GM10847 (cell line): ENCODE data around the gene FGF14.

ENCODE experiments used
- POLR2A ChIP-seq: IDR thresholded peaks from 2 replicates; pipeline ENCODE4 v1.6.1; 2011; ENCODE audit not compliant: insufficient read length; ENCODE audit errors: extremely low read depth

The FGF14 gene

GRCh38 chr13:102033386-102033785, 368.5 kb downstream of the FGF14 start:
- no peak for TF ChIP-seq POLR2A

GRCh38 chr13:102028868-102029267, 373.0 kb downstream of the FGF14 start:
- TF ChIP-seq POLR2A: no peak

GRCh38 chr13:102028206-102028605, 373.6 kb downstream of the FGF14 start:
- no peak for TF ChIP-seq POLR2A

GRCh38 chr13:102021777-102022176, 380.1 kb downstream of the FGF14 start:
- no peak for TF ChIP-seq POLR2A

DNA sequence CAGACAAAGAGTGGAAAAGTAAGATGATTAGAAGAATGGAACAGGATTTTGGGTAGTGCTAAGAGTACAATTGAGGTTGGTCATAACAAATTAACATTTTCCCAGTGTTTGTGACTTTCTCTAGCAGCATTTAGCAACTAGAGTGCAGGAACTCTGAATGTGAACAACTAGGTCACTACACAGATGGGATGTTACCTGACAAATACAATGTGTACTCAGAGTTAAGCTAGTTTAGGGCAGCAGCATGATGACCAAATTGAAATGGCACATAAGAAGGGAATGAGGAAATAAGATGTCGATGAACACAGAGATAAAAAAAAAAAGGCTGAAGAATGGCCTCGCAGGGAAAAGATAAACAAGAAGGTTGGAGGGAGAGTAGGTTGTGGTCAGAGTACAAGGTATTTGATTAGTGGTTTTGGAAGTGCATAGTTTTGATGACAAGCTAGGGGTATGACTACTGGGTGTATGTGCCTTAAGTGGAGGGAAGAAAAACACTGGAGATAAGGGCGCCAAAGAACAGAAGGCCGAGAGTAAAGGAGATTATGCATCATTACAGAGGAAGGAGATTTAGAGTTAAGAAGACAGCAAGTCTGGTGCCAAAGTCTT, 381.1 kb downstream of the FGF14 start:
- TF ChIP-seq POLR2A: no peak

DNA sequence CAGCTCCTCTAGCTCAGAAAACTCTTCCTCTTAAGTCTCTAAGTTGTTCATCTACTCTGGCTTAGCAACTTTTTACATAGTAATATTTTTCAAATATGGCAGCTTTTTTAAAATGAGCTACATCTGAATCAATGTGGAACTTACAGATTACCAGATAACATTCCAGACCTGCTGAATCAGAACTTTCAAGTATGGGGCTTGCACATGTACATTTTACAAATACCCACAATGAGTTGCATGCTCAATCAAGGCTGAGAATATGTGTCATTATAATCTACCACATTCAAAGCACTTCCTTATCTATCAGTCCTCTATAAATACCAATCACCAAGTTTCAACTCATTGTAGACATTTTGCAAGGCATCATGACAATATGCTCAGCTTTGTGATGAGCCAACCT, 383.1 kb downstream of the FGF14 start:
- no peak for TF ChIP-seq POLR2A

GRCh38 chr13:102017248-102017647, 384.6 kb downstream of the FGF14 start:
- TF ChIP-seq POLR2A: no peak

DNA sequence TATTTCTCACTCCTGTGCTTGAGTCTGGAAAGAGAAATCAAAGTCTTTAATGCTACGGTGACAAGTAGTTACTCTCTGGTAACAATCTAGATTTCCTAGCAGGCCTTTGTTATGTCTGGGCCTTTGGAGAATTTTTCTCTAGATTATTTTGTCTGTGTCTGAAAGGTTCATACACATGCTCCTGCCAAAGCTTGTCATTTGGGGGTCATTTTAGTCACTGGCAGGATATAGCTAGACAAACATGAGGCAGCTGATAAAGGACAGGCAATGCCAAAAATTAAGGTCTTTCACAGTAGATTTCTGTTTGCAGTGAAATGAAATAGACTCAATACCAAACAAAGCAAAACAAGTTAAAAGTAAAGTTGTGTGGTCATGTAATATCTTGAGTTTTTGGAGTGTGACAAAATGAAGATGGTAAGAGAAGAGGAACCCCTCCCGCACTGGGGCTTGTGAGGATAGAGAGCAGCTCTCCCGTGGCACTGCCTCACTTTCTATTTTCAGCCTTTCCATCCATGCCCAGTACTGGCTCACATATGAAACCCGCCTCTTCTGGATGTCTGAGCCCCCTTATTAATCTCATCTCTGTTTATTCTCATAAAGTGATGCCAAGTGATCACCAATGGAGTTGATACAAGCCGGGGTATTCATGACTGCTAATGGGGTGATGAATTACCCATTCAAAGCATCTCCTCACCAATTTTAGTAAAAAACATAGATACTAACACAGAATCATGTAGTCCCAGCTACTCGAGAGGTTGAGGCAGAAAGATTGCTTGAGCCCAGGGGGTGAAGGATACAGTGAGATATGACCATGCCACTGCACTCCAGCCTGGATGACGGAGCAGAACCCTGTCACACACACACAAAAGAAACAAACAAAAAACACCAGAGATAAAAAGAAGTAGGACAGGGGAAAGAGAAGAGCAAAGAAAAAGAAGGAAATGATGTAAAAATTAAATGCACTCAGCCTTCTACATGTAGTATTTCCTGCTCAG, 389.3 kb downstream of the FGF14 start:
- TF ChIP-seq POLR2A: no peak

GRCh38 chr13:102003848-102004570, 397.8 kb downstream of the FGF14 start:
- no peak for TF ChIP-seq POLR2A

GRCh38 chr13:102002287-102002686, 399.6 kb downstream of the FGF14 start:
- TF ChIP-seq POLR2A: no peak

DNA sequence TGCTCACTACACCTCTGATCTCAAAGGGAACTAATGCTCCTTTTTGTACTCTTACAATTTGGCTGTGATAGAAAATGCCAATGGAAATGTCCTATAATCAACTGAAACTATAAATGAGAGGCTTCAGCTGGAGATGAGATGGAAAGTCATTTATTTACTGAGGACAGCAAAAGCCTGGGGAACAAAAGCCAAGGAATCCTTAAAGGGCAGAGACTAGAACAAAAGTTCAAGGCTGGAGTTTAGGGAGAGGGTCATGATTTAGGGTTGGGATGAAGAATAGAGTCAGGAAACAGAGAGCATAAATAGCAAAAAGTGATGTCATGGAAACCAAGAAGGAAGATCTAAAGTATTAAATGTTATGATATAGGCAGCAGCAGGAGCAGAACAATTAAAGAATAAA, 401.1 kb downstream of the FGF14 start:
- no peak for TF ChIP-seq POLR2A

- no peak for TF ChIP-seq POLR2A
Measured at GRCh38 chr13:101998129-101998528, 403.7 kb downstream of the FGF14 start.

GRCh38 chr13:101996954-101997353, 404.9 kb downstream of the FGF14 start:
- TF ChIP-seq POLR2A: no peak

DNA sequence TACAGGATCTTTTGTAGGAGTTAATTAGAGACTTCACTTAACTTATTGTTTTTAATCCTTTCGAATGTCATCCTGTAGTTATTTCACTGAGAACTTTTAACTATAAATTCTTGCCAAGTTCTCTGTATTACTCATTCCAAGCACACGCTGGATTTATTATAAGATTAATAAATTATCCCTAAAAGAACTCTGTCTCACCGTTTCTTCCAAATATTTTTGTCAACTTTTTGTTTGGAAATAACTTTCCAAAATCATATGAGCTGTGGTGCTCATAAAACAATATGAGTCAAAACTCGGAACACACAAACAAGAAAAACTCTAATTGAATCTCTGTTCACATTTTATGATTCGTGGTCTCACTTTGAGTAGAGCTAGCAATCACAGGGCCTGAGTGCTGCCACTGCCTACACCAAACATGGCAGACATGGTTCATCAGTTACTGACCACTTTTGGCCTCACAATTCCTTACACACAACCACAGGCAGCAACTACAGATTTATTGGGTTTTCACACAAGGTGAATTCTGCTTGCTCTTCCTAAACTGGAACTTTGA, 412.0 kb downstream of the FGF14 start:
- no peak for TF ChIP-seq POLR2A

DNA sequence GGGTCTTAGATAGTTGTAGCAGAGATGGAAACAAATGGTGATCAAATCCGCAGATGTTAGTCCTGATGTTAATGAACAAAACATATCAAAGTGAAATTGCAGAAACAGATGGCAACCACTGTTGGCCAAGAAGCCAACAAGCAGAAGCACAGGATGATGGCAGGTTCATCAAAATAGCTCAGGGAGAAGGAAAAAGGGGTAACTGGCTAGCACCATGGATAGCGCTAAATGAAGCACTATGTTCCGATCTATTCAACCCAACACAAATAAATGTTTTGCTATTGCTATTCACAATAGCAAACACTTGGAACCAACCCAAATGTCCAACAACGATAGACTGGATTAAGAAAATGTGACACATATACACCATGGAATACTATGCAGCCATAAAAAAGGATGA, 413.7 kb downstream of the FGF14 start:
- no peak for TF ChIP-seq POLR2A
